ENCODE results near the gene EBF4. TPM values are rescaled to one million over a fixed set of nuclear protein-coding genes. Genes with fewer than 3 reads are reported as not detected.
A peak's percentile ranks its signal among the peaks of the same experiment; 100 is the strongest.

EBF4 gene, protein sequence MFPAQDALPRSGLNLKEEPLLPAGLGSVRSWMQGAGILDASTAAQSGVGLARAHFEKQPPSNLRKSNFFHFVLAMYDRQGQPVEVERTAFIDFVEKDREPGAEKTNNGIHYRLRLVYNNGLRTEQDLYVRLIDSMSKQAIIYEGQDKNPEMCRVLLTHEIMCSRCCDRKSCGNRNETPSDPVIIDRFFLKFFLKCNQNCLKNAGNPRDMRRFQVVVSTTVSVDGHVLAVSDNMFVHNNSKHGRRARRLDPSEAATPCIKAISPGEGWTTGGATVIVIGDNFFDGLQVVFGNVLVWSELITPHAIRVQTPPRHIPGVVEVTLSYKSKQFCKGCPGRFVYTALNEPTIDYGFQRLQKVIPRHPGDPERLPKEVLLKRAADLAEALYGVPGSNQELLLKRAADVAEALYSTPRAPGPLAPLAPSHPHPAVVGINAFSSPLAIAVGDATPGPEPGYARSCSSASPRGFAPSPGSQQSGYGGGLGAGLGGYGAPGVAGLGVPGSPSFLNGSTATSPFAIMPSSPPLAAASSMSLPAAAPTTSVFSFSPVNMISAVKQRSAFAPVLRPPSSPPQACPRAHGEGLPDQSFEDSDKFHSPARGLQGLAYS
- 1 to 10 TPM; 5.9 to 6.6 TPM for total RNA-seq

DNA sequence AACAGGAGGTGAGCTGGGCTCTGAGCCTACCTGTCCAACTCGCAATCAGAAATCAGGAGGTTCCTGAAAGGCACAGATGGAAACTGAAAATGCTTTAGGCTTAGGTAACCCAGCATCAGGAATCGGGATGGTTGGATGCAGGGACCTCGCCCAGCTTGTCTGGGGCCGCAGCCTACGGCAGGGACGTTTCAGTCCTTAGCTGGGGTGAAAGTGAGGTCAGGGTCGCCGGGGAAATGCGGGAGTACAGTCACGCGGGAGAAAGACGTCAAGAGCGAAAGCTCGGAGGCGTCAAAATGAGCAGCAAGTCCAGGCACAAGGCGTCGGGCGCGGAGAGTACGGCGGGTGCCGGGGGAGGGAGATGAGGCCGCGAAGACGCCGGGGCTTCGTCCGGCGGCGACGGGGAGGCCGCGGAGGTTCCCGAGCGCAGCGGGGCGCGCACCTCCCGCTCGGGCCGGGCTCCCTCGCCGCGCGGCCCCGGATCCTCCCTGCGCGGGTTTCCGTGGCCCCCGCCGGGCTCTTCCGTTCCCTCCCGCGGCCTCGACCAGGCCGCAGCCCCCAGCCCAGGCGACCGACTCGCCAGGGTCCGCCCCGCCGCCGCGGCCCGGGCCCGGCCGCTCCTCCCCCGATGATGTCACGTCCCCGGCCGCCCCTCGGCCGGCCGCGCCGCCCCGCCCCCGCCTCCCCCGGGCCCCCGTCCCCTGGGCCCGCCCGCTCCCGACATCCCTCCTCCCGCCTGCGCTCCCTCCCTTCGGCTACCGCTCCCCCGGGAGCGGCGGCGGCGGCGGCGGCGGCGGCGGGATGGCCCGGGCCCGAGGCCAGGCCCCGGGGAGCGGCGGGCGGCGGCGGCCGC, at the start of gene EBF4:
Gene EBF4, plus strand, starts transcription at position 745 of the 850 bp plus-strand sequence. CDS start 866 bp downstream, outside the sequence.
- peaks cover 40% of the 10 kb centered on the region for H3K27me3 Mint-ChIP-seq

GRCh38 chr20:2643708-2644107, 48.9 kb upstream of the EBF4 start:
- no peak overlapping the region for H3K27ac Mint-ChIP-seq
- no peaks in the 10 kb centered on the region for H3K4me1 Mint-ChIP-seq (ENCODE audit: low read depth)
- ChIA-PET POLR2A (no interaction called here), CTCF (interaction anchor here (0.9 to 3.0 kb wide), 3 partner anchors 21 to 122 kb away, joined by 3 to 16 read pairs (median 3); partner anchors contain the start of gene IDH3B)
- intact Hi-C loops (cut with micrococcal nuclease), result no loop called here
- peaks cover 4% of the 10 kb centered on the region for H3K36me3 Mint-ChIP-seq
- DNase-seq, result no peak
- H3K27me3 Mint-ChIP-seq, result no peaks in the 10 kb centered on the region
- H3K9me3 Mint-ChIP-seq, result peaks cover 2% of the 10 kb centered on the region
- H3K4me3 Mint-ChIP-seq, result no peak overlapping the region

More for the DNA sequence above, at the start of gene EBF4:
- Mint-ChIP-seq H3K4me3 (peak within 1 kb of the TSS; percentile 72), H3K4me1 (ENCODE audit: low read depth) (peaks cover 22% of the 10 kb centered on the region), H3K27ac (peak within 1 kb of the TSS; percentile 43), H3K36me3 (peaks cover 3% of the 10 kb centered on the region), H3K9me3 (no peaks in the 10 kb centered on the region)
- ChIA-PET CTCF (interaction anchor here (0.7 to 1.7 kb wide), 4 partner anchors 26 to 61 kb away, joined by 3 to 5 read pairs (median 3); no protein-coding TSS in a partner anchor), POLR2A (interaction anchor here (0.6 kb wide), 2 partner anchors 32 kb away, joined by 3 read pairs; no protein-coding TSS in a partner anchor)
- intact Hi-C loops (cut with micrococcal nuclease), result no loop called here
- DNase-seq, result peak; percentile 51

GRCh38 chr20:2651772-2652723, 40.5 kb upstream of the EBF4 start, which contains the start of gene NOP56:
Gene NOP56, plus strand, starts transcription at chr20:2652632. Its CDS starts 29 bp downstream, at chr20:2652661.
- ChIA-PET CTCF (interaction anchor here (0.8 to 4.0 kb wide), 11 partner anchors 21 to 349 kb away, joined by 3 to 26 read pairs (median 3); no protein-coding TSS in a partner anchor), POLR2A (interaction anchor here (0.8 to 5.6 kb wide), 19 partner anchors 9 to 551 kb away, joined by 3 to 68 read pairs (median 4); partner anchors contain the start of genes IDH3B and SNRPB)
- H3K27me3 Mint-ChIP-seq, result no peaks in the 10 kb centered on the region

DNA sequence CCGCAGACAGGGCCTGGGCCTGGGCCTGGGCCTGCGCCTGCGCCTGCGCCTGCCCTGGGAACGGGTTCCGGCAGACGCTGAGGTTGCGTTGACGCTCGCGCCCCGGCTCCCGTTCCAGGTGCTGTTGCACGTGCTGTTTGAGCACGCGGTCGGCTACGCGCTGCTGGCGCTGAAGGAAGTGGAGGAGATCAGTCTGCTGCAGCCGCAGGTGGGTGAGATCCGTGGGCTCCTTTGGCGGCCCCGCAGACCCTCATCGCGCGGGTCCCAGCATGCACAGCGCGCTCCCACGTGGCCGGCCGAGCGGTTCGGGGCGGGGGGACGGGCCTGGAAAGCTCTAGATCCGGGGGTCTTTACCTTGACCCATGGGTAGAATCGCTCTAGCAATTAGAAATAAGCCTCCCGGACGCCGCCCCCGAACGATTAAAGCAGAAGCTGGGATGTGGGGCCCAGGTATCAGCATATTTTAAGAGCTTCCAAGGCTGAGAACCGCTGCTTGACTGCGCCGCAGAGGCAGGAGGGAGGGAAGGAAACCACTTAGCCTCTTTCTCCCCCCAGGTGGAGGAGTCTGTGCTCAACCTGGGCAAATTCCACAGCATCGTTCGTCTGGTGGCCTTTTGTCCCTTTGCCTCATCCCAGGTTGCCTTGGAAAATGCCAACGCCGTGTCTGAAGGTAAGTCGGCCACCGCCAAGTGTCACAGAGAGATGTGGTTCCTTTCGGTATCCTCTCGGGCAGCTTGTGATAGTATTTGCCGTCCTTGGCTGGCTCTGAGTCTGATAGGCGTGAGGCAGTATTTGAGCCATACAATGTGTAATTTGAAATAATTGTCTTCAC, 39.6 kb upstream of the EBF4 start:
- Mint-ChIP-seq H3K27me3 (no peaks in the 10 kb centered on the region), H3K9me3 (no peaks in the 10 kb centered on the region), H3K4me1 (ENCODE audit: low read depth) (peaks cover 49% of the 10 kb centered on the region), H3K36me3 (peaks cover 59% of the 10 kb centered on the region), H3K4me3 (peak overlapping the region; percentile 90), H3K27ac (peak overlapping the region; percentile 89)
- POLR2A ChIA-PET, result interaction anchor here (0.7 to 5.6 kb wide), 15 partner anchors 12 to 550 kb away, joined by 3 to 68 read pairs (median 4); partner anchors contain the start of genes IDH3B and SNRPB
- intact Hi-C loops (cut with micrococcal nuclease), result loop anchor here (1.0 to 5.0 kb wide), 4 partner anchors 11 to 182 kb away; partner anchors contain the start of genes IDH3B, SNRPB and ZNF343
- DNase-seq, result no peak
- CTCF ChIA-PET, result interaction anchor here (0.6 to 2.2 kb wide), 6 partner anchors 20 to 131 kb away, joined by 3 to 8 read pairs (median 4); no protein-coding TSS in a partner anchor

More at GRCh38 chr20:2651772-2652723, 40.5 kb upstream of the EBF4 start, which contains the start of gene NOP56:
- Mint-ChIP-seq H3K4me3 (peak within 1 kb of the TSS; percentile 90), H3K36me3 (peaks cover 50% of the 10 kb centered on the region), H3K4me1 (ENCODE audit: low read depth) (peaks cover 49% of the 10 kb centered on the region), H3K9me3 (no peaks in the 10 kb centered on the region), H3K27ac (peak within 1 kb of the TSS; percentile 93)
- peak; percentile 95 for DNase-seq
- intact Hi-C loops (cut with micrococcal nuclease), result loop anchor here (1.0 to 5.0 kb wide), 4 partner anchors 12 to 181 kb away; partner anchors contain the start of genes IDH3B, SNRPB and ZNF343

GRCh38 chr20:2653556-2654383, 38.8 kb upstream of the EBF4 start:
- peak overlapping the region; percentile 89 for H3K27ac Mint-ChIP-seq
- intact Hi-C loops (cut with micrococcal nuclease), result loop anchor here (2.0 to 5.0 kb wide), 3 partner anchors 131 to 183 kb away; partner anchors contain the start of genes SNRPB and ZNF343
- H3K9me3 Mint-ChIP-seq, result no peaks in the 10 kb centered on the region
- ChIA-PET POLR2A (interaction anchor here (0.7 to 5.6 kb wide), 7 partner anchors 11 to 550 kb away, joined by 3 to 68 read pairs (median 5); partner anchors contain the start of genes IDH3B and SNRPB), CTCF (interaction anchor here (0.6 to 1.3 kb wide), 2 partner anchors 34 to 66 kb away, joined by 4 to 5 read pairs; no protein-coding TSS in a partner anchor)
- H3K27me3 Mint-ChIP-seq, result no peaks in the 10 kb centered on the region
- peaks cover 66% of the 10 kb centered on the region for H3K36me3 Mint-ChIP-seq
- DNase-seq, result no peak
- peak overlapping the region; percentile 90 for H3K4me3 Mint-ChIP-seq
- H3K4me1 Mint-ChIP-seq (ENCODE audit: low read depth), result peaks cover 54% of the 10 kb centered on the region

DNA sequence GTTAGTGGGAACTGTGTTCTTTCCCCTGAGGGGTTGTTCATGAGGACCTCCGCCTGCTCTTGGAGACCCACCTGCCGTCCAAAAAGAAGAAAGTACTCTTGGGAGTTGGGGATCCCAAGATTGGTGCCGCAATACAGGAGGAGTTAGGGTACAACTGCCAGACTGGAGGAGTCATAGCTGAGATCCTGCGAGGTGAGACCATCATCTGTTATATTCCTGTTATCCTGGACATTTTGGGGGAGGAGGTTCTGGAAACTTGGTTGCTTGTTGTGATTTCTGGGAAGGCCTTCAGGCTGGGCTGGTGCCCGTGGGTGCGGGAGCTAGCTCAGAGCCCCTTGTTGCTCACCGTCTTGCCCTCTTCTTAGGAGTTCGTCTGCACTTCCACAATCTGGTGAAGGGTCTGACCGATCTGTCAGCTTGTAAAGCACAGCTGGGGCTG, 38.2 kb upstream of the EBF4 start:
- intact Hi-C loops (cut with micrococcal nuclease), result loop anchor here (5.0 kb wide), 2 partner anchors 132 to 147 kb away; partner anchors contain the start of gene ZNF343
- Mint-ChIP-seq H3K36me3 (peaks cover 70% of the 10 kb centered on the region), H3K27ac (peak overlapping the region; percentile 89), H3K4me3 (peak overlapping the region; percentile 90), H3K9me3 (no peaks in the 10 kb centered on the region), H3K4me1 (ENCODE audit: low read depth) (peaks cover 58% of the 10 kb centered on the region), H3K27me3 (no peaks in the 10 kb centered on the region)
- ChIA-PET CTCF (interaction anchor here (0.6 kb wide), 1 partner anchor 28 kb away, joined by 3 read pairs; no protein-coding TSS in a partner anchor), POLR2A (interaction anchor here (1.0 to 5.6 kb wide), 2 partner anchors 10 to 195 kb away, joined by 3 to 68 read pairs; partner anchors contain the start of gene IDH3B)
- no peak for DNase-seq

GRCh38 chr20:2654831-2655230, 37.7 kb upstream of the EBF4 start:
- CTCF ChIA-PET, result interaction anchor here (0.6 kb wide), 1 partner anchor 29 kb away, joined by 3 read pairs; no protein-coding TSS in a partner anchor

GRCh38 chr20:2655331-2656116, 37.1 kb upstream of the EBF4 start:
- H3K4me3 Mint-ChIP-seq, result peak overlapping the region; percentile 90
- peaks cover 47% of the 10 kb centered on the region for H3K4me1 Mint-ChIP-seq (ENCODE audit: low read depth)
- H3K27ac Mint-ChIP-seq, result peak overlapping the region; percentile 89
- ChIA-PET CTCF (interaction anchor here (0.6 kb wide), 1 partner anchor 29 kb away, joined by 3 read pairs; no protein-coding TSS in a partner anchor), POLR2A (interaction anchor here (0.9 to 5.6 kb wide), 2 partner anchors 9 to 74 kb away, joined by 3 to 68 read pairs; partner anchors contain the start of gene IDH3B)
- no peak for DNase-seq
- H3K27me3 Mint-ChIP-seq, result no peaks in the 10 kb centered on the region
- intact Hi-C loops (cut with micrococcal nuclease), result no loop called here
- peaks cover 72% of the 10 kb centered on the region for H3K36me3 Mint-ChIP-seq
- no peaks in the 10 kb centered on the region for H3K9me3 Mint-ChIP-seq

More at GRCh38 chr20:2654831-2655230, 37.7 kb upstream of the EBF4 start:
- Mint-ChIP-seq H3K36me3 (peaks cover 74% of the 10 kb centered on the region), H3K27me3 (no peaks in the 10 kb centered on the region), H3K9me3 (no peaks in the 10 kb centered on the region), H3K4me3 (peak overlapping the region; percentile 90), H3K27ac (peak overlapping the region; percentile 89), H3K4me1 (ENCODE audit: low read depth) (peaks cover 54% of the 10 kb centered on the region)
- POLR2A ChIA-PET, result interaction anchor here (1.0 to 5.6 kb wide), 2 partner anchors 10 to 195 kb away, joined by 3 to 68 read pairs; partner anchors contain the start of gene IDH3B
- DNase-seq, result no peak
- intact Hi-C loops (cut with micrococcal nuclease), result loop anchor here (5.0 kb wide), 2 partner anchors 133 to 148 kb away; partner anchors contain the start of gene ZNF343

Measured in activated CD4-positive, alpha-beta memory T cell treated with anti-CD3 and anti-CD28 coated beads for 36 hours (primary cell).